GM19324 (cell line): ENCODE data around the gene CMSS1.
"Not testable (repeated sequence)": the region's sequence is repeated elsewhere in the genome, so short reads cannot be mapped to it uniquely, and the experiment has no call there.

ENCODE experiments used
- ATAC-seq: cut with Tn5 transposase; IDR thresholded peaks from one replicate; pipeline ENCODE4 v1.9.1; 2021; ENCODE audit warnings: mild to moderate bottlenecking, moderate library complexity; ENCODE audit not compliant: unreplicated experiment, low FRiP score

The CMSS1 gene

DNA sequence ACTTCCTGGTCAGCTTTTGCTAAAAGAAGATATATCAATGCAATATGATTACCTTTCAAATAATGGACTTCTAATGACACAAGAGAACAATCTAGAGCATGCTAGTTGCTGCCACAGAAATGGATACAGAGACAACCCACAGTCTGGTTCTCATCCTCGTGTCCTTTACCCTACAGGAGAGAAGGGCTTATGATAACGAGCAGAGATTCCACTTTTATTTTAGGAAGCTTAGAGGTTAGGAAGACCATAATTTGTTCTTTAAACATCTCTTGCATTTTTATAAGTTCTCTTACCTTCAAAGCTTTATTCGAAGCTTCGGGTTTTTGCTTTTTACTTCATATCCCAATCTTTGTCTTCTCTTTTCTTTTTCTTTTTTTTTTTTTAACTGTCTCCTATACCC lies 257.5 kb downstream of the CMSS1 start:
- ATAC-seq: no peak

- no peak for ATAC-seq
Observed at GRCh38 chr3:100075851-100076730, 258.4 kb downstream of the CMSS1 start.

DNA sequence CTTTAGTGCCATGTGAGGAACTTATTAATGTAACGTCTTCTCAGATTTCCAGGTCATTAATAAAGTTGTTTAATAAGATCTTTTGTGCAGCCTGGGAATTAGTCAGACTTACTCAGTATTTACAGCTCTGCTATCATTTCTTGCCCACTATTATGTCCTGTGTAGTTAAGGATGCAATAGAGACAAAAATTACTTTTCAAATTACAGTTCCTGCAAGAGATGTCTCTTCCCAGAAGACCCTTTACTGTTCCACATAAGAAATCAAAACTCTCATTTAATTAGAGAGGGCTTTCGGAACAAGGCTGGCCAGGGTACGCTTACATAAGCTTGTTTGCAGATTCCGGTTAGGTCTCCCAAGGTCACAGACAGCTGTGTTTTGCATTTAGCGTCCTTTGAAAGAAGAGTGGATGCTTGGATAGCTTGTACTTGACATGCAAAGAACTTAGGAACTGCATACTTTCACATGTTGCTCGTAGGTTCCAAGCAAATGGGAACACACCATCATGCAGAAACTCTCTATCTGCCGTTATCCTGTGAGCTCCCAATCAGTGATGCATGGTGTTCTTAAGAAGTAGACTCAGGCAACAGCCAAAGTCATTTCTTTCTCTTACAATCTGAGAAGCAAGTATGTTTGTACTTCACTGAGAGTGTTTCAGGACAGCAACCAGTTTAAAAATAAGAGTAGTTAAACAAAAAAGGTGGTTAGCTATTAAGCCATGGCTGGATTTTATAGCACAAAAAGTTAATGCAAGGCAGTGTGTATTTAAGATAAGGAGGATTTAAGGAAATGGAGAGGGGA lies 259.3 kb downstream of the CMSS1 start:
- no peak for ATAC-seq

GRCh38 chr3:100079328-100079727 lies 261.7 kb downstream of the CMSS1 start:
- no peak for ATAC-seq

DNA sequence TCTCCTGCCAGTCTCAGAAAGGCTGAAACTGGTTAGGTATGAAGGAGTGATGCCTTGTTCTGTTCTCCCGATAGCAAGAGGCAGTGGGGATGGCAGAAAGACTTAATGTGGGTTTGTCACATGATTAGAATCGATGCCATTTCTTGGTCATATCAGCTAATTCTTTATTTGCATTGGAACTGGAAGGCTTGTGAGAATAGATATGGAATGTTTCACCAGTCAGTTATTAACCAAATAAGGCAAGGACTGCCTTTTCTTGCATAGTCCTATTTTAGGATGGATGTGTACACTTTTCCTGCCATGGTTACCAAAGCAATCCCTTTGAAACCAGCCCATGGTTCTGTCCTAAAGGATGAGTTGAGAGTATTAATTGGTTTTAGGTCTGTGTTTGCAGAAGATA lies 262.9 kb downstream of the CMSS1 start:
- no peak for ATAC-seq

- no peak for ATAC-seq
Observed at GRCh38 chr3:100081311-100081710, 263.6 kb downstream of the CMSS1 start.

DNA sequence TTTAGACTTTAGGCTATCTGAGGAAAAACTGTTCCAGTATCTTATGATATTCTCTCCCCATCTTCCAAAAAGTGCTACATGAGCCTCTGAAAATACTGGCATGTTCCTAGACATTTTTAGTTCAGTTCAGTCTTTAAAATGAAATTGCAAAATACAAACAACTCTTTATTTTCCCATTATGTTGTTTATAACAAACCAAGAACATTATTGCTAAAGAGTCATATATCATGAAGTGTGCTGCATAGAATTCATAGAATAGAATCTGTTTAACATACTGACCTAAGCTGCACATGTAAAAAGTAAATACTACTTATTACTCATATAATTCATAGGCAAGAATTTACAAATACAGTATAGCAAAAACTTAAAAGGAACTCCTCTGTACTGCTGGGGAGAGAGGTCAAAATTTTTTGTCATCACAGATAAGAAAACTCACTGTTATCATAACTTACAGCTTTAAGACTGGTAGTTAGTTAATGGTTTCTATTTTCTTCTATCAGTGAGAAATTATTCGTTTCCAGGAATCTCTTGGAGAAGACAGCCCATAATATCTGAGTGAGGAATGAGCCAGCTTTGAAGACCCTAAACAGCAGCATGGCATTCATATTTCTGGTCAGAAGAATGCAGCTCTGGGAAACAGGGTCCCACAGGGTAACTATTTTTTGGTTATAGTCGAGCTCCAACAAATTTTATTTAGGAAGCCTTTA lies 264.5 kb downstream of the CMSS1 start:
- no peak for ATAC-seq

- no peak for ATAC-seq
Observed at GRCh38 chr3:100082714-100083113, 265.1 kb downstream of the CMSS1 start.

DNA sequence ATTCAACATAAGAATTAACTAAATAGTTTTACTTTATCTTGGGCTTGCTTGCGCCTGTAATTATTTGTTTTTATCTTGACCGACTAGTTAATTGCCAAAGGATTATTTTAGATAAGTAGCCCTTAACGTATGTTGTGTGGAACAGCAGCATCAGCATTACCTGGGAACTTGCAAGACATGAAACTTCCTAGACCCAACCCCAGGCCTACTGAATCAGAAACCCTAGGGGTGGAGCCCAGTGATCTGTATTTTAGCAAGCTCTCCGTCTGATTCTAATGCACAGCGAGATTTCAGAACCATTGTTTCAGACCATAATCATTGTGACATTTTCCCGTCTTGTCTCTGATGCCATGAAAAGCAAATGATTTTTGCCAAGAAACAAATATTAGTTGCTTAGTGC lies 265.5 kb downstream of the CMSS1 start:
- no peak for ATAC-seq

- ATAC-seq: no peak
Observed at GRCh38 chr3:100084100-100084806, 266.6 kb downstream of the CMSS1 start.

- no peak for ATAC-seq
Observed at GRCh38 chr3:100086401-100086800, 268.7 kb downstream of the CMSS1 start.

GRCh38 chr3:100087198-100087597 lies 269.5 kb downstream of the CMSS1 start:
- peak; percentile 93 for ATAC-seq

- no peak for ATAC-seq
Observed at GRCh38 chr3:100088735-100089368, 271.2 kb downstream of the CMSS1 start.

DNA sequence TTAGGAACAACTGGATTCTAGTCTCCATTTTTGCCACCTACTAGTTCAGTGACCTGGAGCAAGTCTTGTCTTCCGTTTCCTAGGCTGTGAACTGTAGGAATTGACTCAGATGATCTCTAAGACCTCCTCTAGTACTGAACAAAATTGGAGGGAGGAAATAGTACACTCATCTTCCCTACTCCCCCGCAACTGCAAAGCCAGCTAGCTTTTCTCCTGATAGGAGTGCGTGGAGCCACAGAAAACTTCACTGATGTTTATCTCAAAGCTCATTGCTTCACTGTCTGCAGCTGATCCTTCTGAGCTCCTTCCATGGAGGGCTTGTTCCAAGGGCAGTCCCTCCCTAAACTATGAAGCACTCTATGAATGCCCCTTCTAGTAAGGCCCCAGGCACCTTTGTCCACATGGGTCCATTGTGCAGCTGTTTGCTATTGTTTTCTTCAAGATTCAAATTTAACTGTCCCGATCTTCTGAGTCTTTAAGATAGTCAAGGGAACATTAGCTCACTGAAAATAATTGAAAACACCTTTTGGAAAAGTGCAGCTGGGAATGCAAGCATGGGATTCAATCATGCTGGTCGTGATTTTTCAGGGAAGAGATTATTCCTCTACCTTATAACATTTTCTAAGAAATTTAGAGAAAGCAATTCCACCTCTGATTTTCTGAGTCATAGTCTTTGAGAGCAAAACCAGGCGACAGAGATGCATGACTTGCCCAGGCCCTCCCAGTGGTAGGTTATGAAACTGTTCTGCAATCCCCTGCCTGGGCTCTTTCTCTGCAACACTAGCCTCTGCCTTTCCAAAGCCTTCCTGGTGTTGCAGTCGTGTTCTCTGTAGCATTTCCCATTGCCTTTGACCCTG lies 272.4 kb downstream of the CMSS1 start:
- ATAC-seq: peak; percentile 70

- no peak for ATAC-seq
Observed at GRCh38 chr3:100090669-100091005, 273.0 kb downstream of the CMSS1 start.

GRCh38 chr3:100093831-100094230 lies 276.2 kb downstream of the CMSS1 start:
- ATAC-seq: no peak

- ATAC-seq: not testable (repeated sequence)
Observed at GRCh38 chr3:100096286-100096685, 278.6 kb downstream of the CMSS1 start.

GRCh38 chr3:100096866-100097265 lies 279.2 kb downstream of the CMSS1 start:
- no peak for ATAC-seq
